GM12892 (cell line): ENCODE data around the gene SLC4A4.

Experiments used
- POLR2A ChIP-seq: IDR thresholded peaks from 2 replicates; pipeline ENCODE4 v1.6.1; 2011; ENCODE audit warnings: low read depth, low read length, control low read depth
- POLR2AphosphoS5 ChIP-seq: IDR thresholded peaks from 2 replicates; pipeline ENCODE4 v1.6.1; 2011; ENCODE audit warnings: low read depth, low read length, control low read depth
- TAF1 ChIP-seq: IDR thresholded peaks from 2 replicates; pipeline ENCODE4 v1.6.1; 2011; ENCODE audit warnings: low read depth, mild to moderate bottlenecking, control low read depth, low read length, borderline replicate concordance

- TF ChIP-seq POLR2A (no peak), POLR2AphosphoS5 (no peak), TAF1 (no peak)
Measured at GRCh38 chr4:71368906-71369305, 30.1 kb downstream of the SLC4A4 start.
